Endodermal cell (in vitro differentiated cells): ENCODE data around the gene RSPH3. TPM values are rescaled to one million over a fixed set of nuclear protein-coding genes. Genes with fewer than 3 reads are reported as not detected.

Experiments used
- DNase-seq: peaks from one replicate; pipeline ENCODE4 v3.0.0-alpha.2; 2017
- H3K27ac ChIP-seq: 2 replicates; pipeline ENCODE4 v1.5.1; 2013; ENCODE audit warnings: mild to moderate bottlenecking, low read depth, low read length, moderate library complexity
- H3K27me3 ChIP-seq: 2 replicates; pipeline ENCODE4 v1.6.1; 2013; ENCODE audit warnings: mild to moderate bottlenecking, low read length, moderate library complexity; ENCODE audit not compliant: insufficient read depth, control insufficient read depth, poor library complexity, severe bottlenecking
- H3K36me3 ChIP-seq: 2 replicates; pipeline ENCODE4 v1.7.0; 2013; ENCODE audit warnings: mild to moderate bottlenecking, low read length, moderate library complexity; ENCODE audit not compliant: control insufficient read depth, insufficient read depth
- H3K4me1 ChIP-seq: one replicate; pipeline ENCODE4 v1.7.0; 2013; ENCODE audit warnings: low read length; ENCODE audit not compliant: control insufficient read depth, insufficient read depth
- H3K4me3 ChIP-seq: 2 replicates; pipeline ENCODE4 v1.5.1; 2013; ENCODE audit warnings: mild to moderate bottlenecking, low read length, moderate library complexity
- H3K9ac ChIP-seq: 2 replicates; pipeline ENCODE4 v1.6.1; 2013; ENCODE audit warnings: mild to moderate bottlenecking, low read length, moderate library complexity; ENCODE audit not compliant: poor library complexity, severe bottlenecking; ENCODE audit errors: extremely low read depth
- H3K9me3 ChIP-seq: 2 replicates; pipeline ENCODE4 v1.6.1; 2013; ENCODE audit warnings: mild to moderate bottlenecking, low read length, moderate library complexity; ENCODE audit not compliant: control insufficient read depth
- H3K27ac Mint-ChIP-seq: 2 replicates; pipeline ENCODE4 v1.8.0; 2020; ENCODE audit warnings: mixed read lengths
- H3K27me3 Mint-ChIP-seq: 2 replicates; pipeline ENCODE4 v1.8.0; 2021; ENCODE audit warnings: mild to moderate bottlenecking, mixed read lengths; ENCODE audit not compliant: insufficient read depth
- H3K36me3 Mint-ChIP-seq: 2 replicates; pipeline ENCODE4 v1.8.0; 2020; ENCODE audit warnings: low read depth, mixed read lengths
- H3K4me1 Mint-ChIP-seq: 2 replicates; pipeline ENCODE4 v1.8.0; 2020; ENCODE audit warnings: mixed read lengths
- H3K4me3 Mint-ChIP-seq: 2 replicates; pipeline ENCODE4 v1.8.0; 2020; ENCODE audit warnings: mild to moderate bottlenecking, moderate library complexity, mixed read lengths
- H3K9me3 Mint-ChIP-seq: 2 replicates; pipeline ENCODE4 v1.8.0; 2020; ENCODE audit warnings: mild to moderate bottlenecking, mixed read lengths
- WGBS, 2 experiments: methylation state at CpG; one replicate each; pipeline versions ENCODE4 v1.1.5 to v1.1.7; 2013; ENCODE audit warnings: missing lambda C conversion rate in 2 of 2, mixed read lengths in 1 of 2; ENCODE audit not compliant: insufficient coverage in 1 of 2, insufficient read length in 1 of 2; 5-methylcytosine and 5-hydroxymethylcytosine counted together
- total RNA-seq, 2 donors: library from RNA; stranded (reverse); fragmentation: NEBNext Ultra II Directional in 1 of 2; extraction: Animal tissue kit (Norgen Biotek cat#: 25700) in 1 of 2; gene quantifications; 2 replicates in 1 of 2; 3 replicates in 1 of 2; pipeline ENCODE4 v1.2.1, GENCODE V29; 2021
- TF ChIP-seq, protein P1 (sequence below): fragments of 200-600 bp; sonication (generic); conservative IDR thresholded peaks from 2 replicates; pipeline ENCODE4 v1.5.0; 2021; ENCODE audit warnings: antibody characterized with exemption, mild to moderate bottlenecking

RSPH3 gene
- total RNA-seq, 2 donors from 2014 or later: 7.4 to 10.3 TPM

- Histone ChIP-seq H3K9ac (no peak overlapping the region), H3K4me1 (no peaks in the 10 kb centered on the region), H3K9me3 (peaks cover 6% of the 10 kb centered on the region), H3K4me3 (no peak overlapping the region), H3K27me3 (no peaks in the 10 kb centered on the region), H3K27ac (no peak overlapping the region), H3K36me3 (no peaks in the 10 kb centered on the region)
- DNase-seq: no peak
- Mint-ChIP-seq H3K27me3 (peaks cover 22% of the 10 kb centered on the region), H3K36me3 (no peaks in the 10 kb centered on the region), H3K4me3 (peak overlapping the region; percentile 59), H3K27ac (no peak overlapping the region), H3K9me3 (peaks cover 7% of the 10 kb centered on the region), H3K4me1 (peaks cover 8% of the 10 kb centered on the region)
- TF ChIP-seq, protein P1, sequence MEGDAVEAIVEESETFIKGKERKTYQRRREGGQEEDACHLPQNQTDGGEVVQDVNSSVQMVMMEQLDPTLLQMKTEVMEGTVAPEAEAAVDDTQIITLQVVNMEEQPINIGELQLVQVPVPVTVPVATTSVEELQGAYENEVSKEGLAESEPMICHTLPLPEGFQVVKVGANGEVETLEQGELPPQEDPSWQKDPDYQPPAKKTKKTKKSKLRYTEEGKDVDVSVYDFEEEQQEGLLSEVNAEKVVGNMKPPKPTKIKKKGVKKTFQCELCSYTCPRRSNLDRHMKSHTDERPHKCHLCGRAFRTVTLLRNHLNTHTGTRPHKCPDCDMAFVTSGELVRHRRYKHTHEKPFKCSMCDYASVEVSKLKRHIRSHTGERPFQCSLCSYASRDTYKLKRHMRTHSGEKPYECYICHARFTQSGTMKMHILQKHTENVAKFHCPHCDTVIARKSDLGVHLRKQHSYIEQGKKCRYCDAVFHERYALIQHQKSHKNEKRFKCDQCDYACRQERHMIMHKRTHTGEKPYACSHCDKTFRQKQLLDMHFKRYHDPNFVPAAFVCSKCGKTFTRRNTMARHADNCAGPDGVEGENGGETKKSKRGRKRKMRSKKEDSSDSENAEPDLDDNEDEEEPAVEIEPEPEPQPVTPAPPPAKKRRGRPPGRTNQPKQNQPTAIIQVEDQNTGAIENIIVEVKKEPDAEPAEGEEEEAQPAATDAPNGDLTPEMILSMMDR: no peak
- WGBS, 2 experiments: 90 to 95% methylated on average over 9 to 11 of the region's 11 CpGs
Observed at GRCh38 chr6:158938220-158938619, 61.8 kb downstream of the RSPH3 start.

- no peak overlapping the region for H3K4me3 Mint-ChIP-seq
Observed at GRCh38 chr6:158934157-158934556, 65.8 kb downstream of the RSPH3 start.

GRCh38 chr6:158933079-158933595 lies 66.9 kb downstream of the RSPH3 start:
- Mint-ChIP-seq H3K9me3 (no peaks in the 10 kb centered on the region), H3K4me3 (no peak overlapping the region), H3K27me3 (peaks cover 4% of the 10 kb centered on the region), H3K27ac (no peak overlapping the region), H3K36me3 (no peaks in the 10 kb centered on the region), H3K4me1 (no peaks in the 10 kb centered on the region)
- WGBS, 2 experiments: 88 to 100% methylated on average over 2 to 4 of the region's 4 CpGs
- TF ChIP-seq, protein P1: no peak
- H3K36me3 ChIP-seq: no peaks in the 10 kb centered on the region
- H3K4me3 ChIP-seq: no peak overlapping the region
- DNase-seq: no peak
- H3K9me3 ChIP-seq: no peaks in the 10 kb centered on the region
- no peak overlapping the region for H3K27ac ChIP-seq
- no peaks in the 10 kb centered on the region for H3K27me3 ChIP-seq
- no peak overlapping the region for H3K9ac ChIP-seq
- no peaks in the 10 kb centered on the region for H3K4me1 ChIP-seq

More at GRCh38 chr6:158934157-158934556, 65.8 kb downstream of the RSPH3 start:
- Histone ChIP-seq H3K9me3 (no peaks in the 10 kb centered on the region), H3K36me3 (no peaks in the 10 kb centered on the region), H3K4me1 (no peaks in the 10 kb centered on the region), H3K9ac (no peak overlapping the region), H3K4me3 (no peak overlapping the region), H3K27ac (no peak overlapping the region), H3K27me3 (no peaks in the 10 kb centered on the region)
- Mint-ChIP-seq H3K27me3 (peaks cover 12% of the 10 kb centered on the region), H3K9me3 (no peaks in the 10 kb centered on the region), H3K36me3 (no peaks in the 10 kb centered on the region), H3K4me1 (peaks cover 1% of the 10 kb centered on the region), H3K27ac (no peak overlapping the region)
- DNase-seq: no peak
- WGBS, 2 experiments: 86 to 95% methylated on average over 4 to 5 of the region's 5 CpGs
- TF ChIP-seq, protein P1: no peak
